IMR-90 (cell line): ENCODE results near the gene ERG.

Experiments used
- BHLHE40 ChIP-seq: fragments of 150-350 bp; IDR thresholded peaks from 2 replicates; pipeline ENCODE4 v1.6.1; 2016; ENCODE audit warnings: mild to moderate bottlenecking, low read depth, low read length
- CTCF ChIP-seq: conservative IDR thresholded peaks from 2 replicates; pipeline ENCODE4 v1.5.1; 2012; ENCODE audit warnings: mild to moderate bottlenecking, low read depth, low read length, improper control_type of control experiment
- NFE2L2 ChIP-seq: fragments of 150-350 bp; IDR thresholded peaks from 2 replicates; pipeline ENCODE4 v1.6.1; 2016; ENCODE audit warnings: low read depth, mild to moderate bottlenecking, low read length
- POLR2A ChIP-seq: IDR thresholded peaks from 2 replicates; pipeline ENCODE4 v1.6.1; 2012; ENCODE audit warnings: mild to moderate bottlenecking, low read depth, low read length
- RAD21 ChIP-seq: IDR thresholded peaks from 2 replicates; pipeline ENCODE4 v1.6.1; 2012; ENCODE audit warnings: low read length, improper control_type of control experiment
- SMC3 ChIP-seq: fragments of 150-350 bp; IDR thresholded peaks from 2 replicates; pipeline ENCODE4 v1.6.1; 2016; ENCODE audit warnings: low read depth, mild to moderate bottlenecking, antibody characterized with exemption, low read length, moderate library complexity
- USF2 ChIP-seq: fragments of 150-350 bp; IDR thresholded peaks from 2 replicates; pipeline ENCODE4 v1.6.1; 2017; ENCODE audit warnings: mild to moderate bottlenecking, antibody characterized with exemption, low read length, low read depth

GRCh38 chr21:38359835-38360234 is 138.4 kb downstream of the ERG start:
- TF ChIP-seq POLR2A (no peak), CTCF (no peak), USF2 (no peak), RAD21 (no peak), SMC3 (no peak), NFE2L2 (no peak), BHLHE40 (no peak)
